B cell (primary cell): Measurements from ENCODE around the gene RERE. TPM values are rescaled to one million over a fixed set of nuclear protein-coding genes. Genes with fewer than 3 reads are reported as not detected.

Experiments
- ATAC-seq: fragments of 200-7000 bp; cut with Tn5 transposase; one replicate; pipeline ENCODE4 v1.10.0; 2021; ENCODE audit warnings: low read depth, mild to moderate bottlenecking, moderate number of reproducible peaks, moderate library complexity
- CTCF ChIA-PET: fragments of 350-600 bp; sonication (Branson Sonifier 250); formaldehyde crosslinking; loops from one replicate; lab custom pipeline; 2021; ENCODE audit warnings: antibody characterized with exemption, inconsistent platforms; lab: Charles Lee
- POLR2A ChIA-PET: fragments of 350-600 bp; sonication (Branson Sonifier 250); formaldehyde crosslinking; loops from one replicate; lab custom pipeline; 2021; ENCODE audit warnings: antibody characterized with exemption; lab: Charles Lee
- DNase-seq: peaks from one replicate; pipeline ENCODE4 v3.0.0; 2013
- H2AFZ ChIP-seq: 2 replicates; pipeline ENCODE4 v1.6.1; 2012; ENCODE audit warnings: mild to moderate bottlenecking, low read depth, low read length; ENCODE audit not compliant: insufficient read depth, poor library complexity, severe bottlenecking
- H3K27ac ChIP-seq, 2 donors: 1 replicate in 1 of 2; 2 replicates in 1 of 2; pipeline ENCODE4 v1.5.1; 2012 to 2013; ENCODE audit warnings: low read length in 2 of 2, mild to moderate bottlenecking in 2 of 2, moderate library complexity in 1 of 2
- H3K27me3 ChIP-seq, 4 experiments: fragments of 200-600 bp in 1 of 4; sonication (generic) in 1 of 4; replicated peaks in 1 of 4; 1 replicate in 2 of 4; 2 replicates in 2 of 4; pipeline versions ENCODE4 v1.6.1 to v1.7.0; 2013 to 2016; ENCODE audit warnings: low read length in 3 of 4, mild to moderate bottlenecking in 2 of 4, mixed read lengths in 1 of 4, moderate library complexity in 1 of 4; ENCODE audit not compliant: insufficient read depth in 4 of 4, control insufficient read depth in 3 of 4; ENCODE audit errors: control extremely low read depth in 1 of 4
- H3K36me3 ChIP-seq, 2 experiments: replicated peaks in 1 of 2; 1 replicate in 1 of 2; 2 replicates in 1 of 2; pipeline versions ENCODE4 v1.6.1 to v1.7.1; 2013; ENCODE audit warnings: low read length in 1 of 2; ENCODE audit not compliant: insufficient read depth in 2 of 2, control insufficient read depth in 1 of 2; ENCODE audit errors: control extremely low read depth in 1 of 2, extremely low read depth in 1 of 2
- H3K4me1 ChIP-seq, 2 donors: fragments of 200-600 bp in 1 of 2; sonication (generic) in 1 of 2; 1 replicate in 1 of 2; 2 replicates in 1 of 2; pipeline versions ENCODE4 v1.5.1 to v1.6.1; 2013 to 2017; ENCODE audit warnings: low read length in 2 of 2; ENCODE audit not compliant: control insufficient read depth in 2 of 2, insufficient read depth in 2 of 2
- H3K4me2 ChIP-seq: replicated peaks from 2 replicates; pipeline ENCODE3; 2012; ENCODE audit warnings: mild to moderate bottlenecking, low read depth, low read length; ENCODE audit not compliant: poor library complexity, severe bottlenecking
- H3K4me3 ChIP-seq, 5 experiments: fragments of 200-600 bp in 1 of 5; sonication (generic) in 1 of 5; 1 replicate in 3 of 5; 2 replicates in 2 of 5; pipeline versions ENCODE4 v1.5.1 to v1.7.0; 2011 to 2016; ENCODE audit warnings: low read length in 4 of 5, mild to moderate bottlenecking in 4 of 5, low read depth in 2 of 5, control low read depth in 1 of 5, moderate library complexity in 1 of 5; ENCODE audit not compliant: insufficient read depth in 1 of 5; ENCODE audit errors: control extremely low read depth in 1 of 5, extremely low read depth in 1 of 5
- H3K79me2 ChIP-seq: fragments of 200-600 bp; sonication (generic); one replicate; pipeline ENCODE4 v1.6.0; 2016; ENCODE audit warnings: low read length; ENCODE audit not compliant: control insufficient read depth, insufficient read depth
- H3K9ac ChIP-seq: fragments of 200-600 bp; sonication (generic); 2 replicates; pipeline ENCODE4 v1.6.1; 2017; ENCODE audit warnings: mild to moderate bottlenecking, low read length, moderate library complexity
- H3K9me3 ChIP-seq, 3 donors: one replicate each; pipeline versions ENCODE4 v1.6.1 to v1.7.1; 2013; ENCODE audit warnings: low read length in 2 of 3; ENCODE audit not compliant: control insufficient read depth in 2 of 3, insufficient read depth in 1 of 3; ENCODE audit errors: control extremely low read depth in 1 of 3
- H4K20me1 ChIP-seq: 2 replicates; pipeline ENCODE4 v1.6.0; 2012; ENCODE audit warnings: mild to moderate bottlenecking, low read length; ENCODE audit not compliant: insufficient read depth, control insufficient read depth, poor library complexity, severe bottlenecking
- H3K27ac Mint-ChIP-seq: one replicate; pipeline ENCODE4 v1.8.0; 2021; ENCODE audit warnings: mixed read lengths
- H3K27me3 Mint-ChIP-seq: one replicate; pipeline ENCODE4 v1.8.0; 2021; ENCODE audit warnings: mixed read lengths
- H3K4me1 Mint-ChIP-seq: one replicate; pipeline ENCODE4 v1.8.0; 2021; ENCODE audit warnings: mixed read lengths
- H3K4me3 Mint-ChIP-seq: one replicate; pipeline ENCODE4 v1.8.0; 2021; ENCODE audit warnings: mixed read lengths
- H3K9me3 Mint-ChIP-seq: one replicate; pipeline ENCODE4 v1.8.0; 2022; ENCODE audit warnings: mixed read lengths; ENCODE audit not compliant: insufficient read depth
- EZH2 ChIP-seq: IDR thresholded peaks from 2 replicates; pipeline ENCODE4 v1.6.1; 2012; ENCODE audit warnings: borderline replicate concordance, low read depth, mild to moderate bottlenecking, moderate library complexity, low read length; ENCODE audit not compliant: insufficient read depth, poor library complexity, severe bottlenecking
- WGBS: methylation state at CpG from one replicate; pipeline ENCODE4 v1.1.5; 2013; ENCODE audit warnings: missing lambda C conversion rate; ENCODE audit not compliant: insufficient coverage; 5-methylcytosine and 5-hydroxymethylcytosine counted together
- intact Hi-C: fragments of 100-400 bp; cut with micrococcal nuclease; formaldehyde crosslinking; loops from one replicate; pipeline ENCODE4 v1.10.0; 2022
- polyA plus RNA-seq: library from polyadenylated mRNA; depleted of rRNA; stranded (reverse); fragments of >200 nt; gene quantifications from 2 replicates; pipeline ENCODE4 v1.2.3, GENCODE V29; 2012
- total RNA-seq, 2 donors: library from RNA; stranded (reverse); fragments of 120-200 nt in 1 of 2; gene quantifications; 1 replicate in 1 of 2; 2 replicates in 1 of 2; pipeline versions ENCODE4 v1.2.3 to v1.2.4, GENCODE V29; 2013 to 2022
- TF ChIP-seq, protein P1 (sequence below): fragments of 200-600 bp; IDR thresholded peaks from one replicate; pipeline ENCODE4 v1.8.0; 2022; ENCODE audit warnings: antibody characterized with exemption, mild to moderate bottlenecking

Gene RERE
- total and polyA plus RNA-seq, 2 donors (not counting 1 experiment from before 2014, with no cell fraction given) = 27.3 to 132 TPM

DNA sequence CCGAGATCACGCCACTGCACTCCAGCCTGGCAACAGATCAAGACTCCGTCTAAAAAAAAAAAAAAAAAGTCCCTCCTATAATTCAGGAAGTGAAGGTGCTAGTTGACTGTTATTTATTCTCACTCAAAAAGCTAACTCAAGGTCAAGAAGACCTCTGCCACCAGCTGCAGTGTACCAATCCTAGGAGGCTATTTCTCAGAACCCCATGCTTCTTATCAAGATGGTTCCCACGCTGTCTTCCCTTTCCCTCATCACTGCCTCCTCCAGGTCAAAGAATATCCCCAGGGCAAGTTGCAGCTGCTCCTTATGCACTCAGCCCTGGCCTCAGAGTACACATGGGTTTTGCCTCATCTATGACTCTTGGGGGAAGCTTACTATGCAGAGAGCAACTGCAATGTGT, 53.6 kb downstream of the RERE start:
- intact Hi-C loops = no loop called here
- no peak overlapping the region for H3K9ac ChIP-seq
- no peak overlapping the region for H3K27ac ChIP-seq
- peaks cover 20 to 23% of the 10 kb centered on the region in 2 donors for H3K4me1 ChIP-seq
- H3K4me2 ChIP-seq = peak overlapping the region; percentile 38
- WGBS = 86% methylated on average over 1 of the region's 4 CpGs
- H3K79me2 ChIP-seq = peaks cover 65% of the 10 kb centered on the region
- POLR2A ChIA-PET = interaction anchor here (0.6 kb wide), 1 partner anchor 54 kb away, joined by 9 read pairs; the partner anchor contains the start of gene RERE
- Mint-ChIP-seq H3K9me3 (no peaks in the 10 kb centered on the region), H3K27ac (peak overlapping the region; percentile 43), H3K4me3 (peak overlapping the region; percentile 45), H3K4me1 (peaks cover 30% of the 10 kb centered on the region), H3K27me3 (no peaks in the 10 kb centered on the region)
- no peak overlapping the region for H3K4me3 ChIP-seq
- peaks cover 4% of the 10 kb centered on the region for H4K20me1 ChIP-seq
- CTCF ChIA-PET = interaction anchor here (0.6 to 2.2 kb wide), 5 partner anchors 37 to 202 kb away, joined by 3 to 7 read pairs (median 7); no protein-coding TSS in a partner anchor
- H3K27me3 ChIP-seq = no peaks in the 10 kb centered on the region
- peak; percentile 39 for ATAC-seq
- TF ChIP-seq, protein P1, sequence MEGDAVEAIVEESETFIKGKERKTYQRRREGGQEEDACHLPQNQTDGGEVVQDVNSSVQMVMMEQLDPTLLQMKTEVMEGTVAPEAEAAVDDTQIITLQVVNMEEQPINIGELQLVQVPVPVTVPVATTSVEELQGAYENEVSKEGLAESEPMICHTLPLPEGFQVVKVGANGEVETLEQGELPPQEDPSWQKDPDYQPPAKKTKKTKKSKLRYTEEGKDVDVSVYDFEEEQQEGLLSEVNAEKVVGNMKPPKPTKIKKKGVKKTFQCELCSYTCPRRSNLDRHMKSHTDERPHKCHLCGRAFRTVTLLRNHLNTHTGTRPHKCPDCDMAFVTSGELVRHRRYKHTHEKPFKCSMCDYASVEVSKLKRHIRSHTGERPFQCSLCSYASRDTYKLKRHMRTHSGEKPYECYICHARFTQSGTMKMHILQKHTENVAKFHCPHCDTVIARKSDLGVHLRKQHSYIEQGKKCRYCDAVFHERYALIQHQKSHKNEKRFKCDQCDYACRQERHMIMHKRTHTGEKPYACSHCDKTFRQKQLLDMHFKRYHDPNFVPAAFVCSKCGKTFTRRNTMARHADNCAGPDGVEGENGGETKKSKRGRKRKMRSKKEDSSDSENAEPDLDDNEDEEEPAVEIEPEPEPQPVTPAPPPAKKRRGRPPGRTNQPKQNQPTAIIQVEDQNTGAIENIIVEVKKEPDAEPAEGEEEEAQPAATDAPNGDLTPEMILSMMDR = no peak
- TF ChIP-seq EZH2 = no peak
- H3K9me3 ChIP-seq = no peaks in the 10 kb centered on the region
- H3K36me3 ChIP-seq = no peaks in the 10 kb centered on the region
- DNase-seq = peak; percentile 31
- no peak overlapping the region for H2AFZ ChIP-seq

DNA sequence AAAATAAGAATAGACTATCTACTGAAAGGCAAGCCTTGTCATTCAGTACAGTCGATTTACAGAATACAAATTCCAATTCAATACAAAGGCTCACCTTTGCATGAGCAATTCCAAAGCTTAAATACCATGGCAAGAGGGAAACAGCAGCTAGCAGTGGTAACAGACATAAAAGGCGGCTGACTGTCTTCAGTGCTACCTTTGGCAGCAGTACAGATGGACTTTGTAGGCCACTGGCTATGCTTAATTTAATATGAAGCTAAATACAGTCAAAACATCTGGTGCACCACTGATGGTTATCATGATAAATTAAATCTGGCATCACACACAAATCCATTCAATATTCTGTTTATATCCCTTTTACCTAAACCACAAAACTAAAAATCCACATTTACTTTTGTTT, 62.4 kb downstream of the RERE start:
- peaks cover 37% of the 10 kb centered on the region for H3K79me2 ChIP-seq
- no peak overlapping the region for H3K27ac Mint-ChIP-seq
- no peak overlapping the region for H3K27ac ChIP-seq

More for the DNA sequence above, 62.4 kb downstream of the RERE start:
- Histone ChIP-seq H3K9me3 (no peaks in the 10 kb centered on the region), H3K27me3 (no peaks in the 10 kb centered on the region), H2AFZ (no peak overlapping the region), H3K36me3 (no peaks in the 10 kb centered on the region), H3K9ac (no peak overlapping the region), H3K4me2 (no peak overlapping the region), H4K20me1 (peaks cover 4% of the 10 kb centered on the region), H3K4me3 (no peak overlapping the region), H3K4me1 (peaks cover 0 to 3% of the 10 kb centered on the region in 2 donors)
- H3K4me1 Mint-ChIP-seq = peaks cover 9% of the 10 kb centered on the region
- TF ChIP-seq, protein P1 = no peak
- TF ChIP-seq EZH2 = no peak
- no peak overlapping the region for H3K4me3 Mint-ChIP-seq
- ATAC-seq (no peak), DNase-seq (no peak)
- POLR2A ChIA-PET = no interaction called here
- 100% methylated on average over 2 of the region's 2 CpGs for WGBS
- intact Hi-C loops = no loop called here
- no peaks in the 10 kb centered on the region for H3K9me3 Mint-ChIP-seq
- H3K27me3 Mint-ChIP-seq = no peaks in the 10 kb centered on the region
- CTCF ChIA-PET = interaction anchor here (0.6 kb wide), 1 partner anchor 12 kb away, joined by 5 read pairs; no protein-coding TSS in a partner anchor
